Colonic mucosa (tissue), 4 donors: ENCODE data around the gene CCDC157. TPM values are rescaled to one million over a fixed set of nuclear protein-coding genes. Genes with fewer than 3 reads are reported as not detected.

Experiments
- DNase-seq: peaks from one replicate; pipeline ENCODE4 v3.0.0-alpha.2; 2020
- H3K27ac ChIP-seq: fragments of 200-600 bp; one replicate; pipeline ENCODE4 v1.8.0; 2021
- H3K27me3 ChIP-seq: fragments of 200-600 bp; one replicate; pipeline ENCODE4 v1.8.0; 2021
- H3K36me3 ChIP-seq: fragments of 200-600 bp; one replicate; pipeline ENCODE4 v1.8.0; 2021
- H3K4me1 ChIP-seq: fragments of 200-600 bp; one replicate; pipeline ENCODE4 v1.8.0; 2021; ENCODE audit warnings: mild to moderate bottlenecking
- H3K4me3 ChIP-seq: fragments of 200-600 bp; one replicate; pipeline ENCODE4 v1.8.0; 2021
- H3K9ac ChIP-seq, 2 donors: one replicate each; pipeline ENCODE4 v1.7.0; 2013; ENCODE audit warnings: control low read depth in 2 of 2, low read depth in 2 of 2, low read length in 2 of 2
- H3K9me3 ChIP-seq: fragments of 200-600 bp; one replicate; pipeline ENCODE4 v1.8.0; 2021
- intact Hi-C: fragments of 100-400 bp; cut with DNase I; formaldehyde crosslinking; loops from one replicate; pipeline ENCODE4 v1.14.1; 2022
- total RNA-seq, 2 donors: library from RNA; stranded (reverse); fragmentation: NEBNext Ultra II Directional in 1 of 2; extraction: Animal tissue kit (Norgen Biotek cat#: 25700) in 1 of 2; gene quantifications; one replicate each; pipeline ENCODE4 v1.2.1, GENCODE V29; 2021
- TF ChIP-seq, protein P1 (sequence below): fragments of 200-600 bp; IDR thresholded peaks from one replicate; pipeline ENCODE4 v1.8.0; 2022; ENCODE audit warnings: antibody characterized with exemption, mild to moderate bottlenecking
- donor health status: healthy.
- donor health status: DM: no; HTN: no; CAD: no.
- donor health status: DM: no; HTN: no; CAD: no.

The CCDC157 gene
- total RNA-seq, 2 donors from 2014 or later, result 1.1 to 1.6 TPM

GRCh38 chr22:30317778-30318177 lies 39.0 kb upstream of the CCDC157 start:
- TF ChIP-seq, protein P1, sequence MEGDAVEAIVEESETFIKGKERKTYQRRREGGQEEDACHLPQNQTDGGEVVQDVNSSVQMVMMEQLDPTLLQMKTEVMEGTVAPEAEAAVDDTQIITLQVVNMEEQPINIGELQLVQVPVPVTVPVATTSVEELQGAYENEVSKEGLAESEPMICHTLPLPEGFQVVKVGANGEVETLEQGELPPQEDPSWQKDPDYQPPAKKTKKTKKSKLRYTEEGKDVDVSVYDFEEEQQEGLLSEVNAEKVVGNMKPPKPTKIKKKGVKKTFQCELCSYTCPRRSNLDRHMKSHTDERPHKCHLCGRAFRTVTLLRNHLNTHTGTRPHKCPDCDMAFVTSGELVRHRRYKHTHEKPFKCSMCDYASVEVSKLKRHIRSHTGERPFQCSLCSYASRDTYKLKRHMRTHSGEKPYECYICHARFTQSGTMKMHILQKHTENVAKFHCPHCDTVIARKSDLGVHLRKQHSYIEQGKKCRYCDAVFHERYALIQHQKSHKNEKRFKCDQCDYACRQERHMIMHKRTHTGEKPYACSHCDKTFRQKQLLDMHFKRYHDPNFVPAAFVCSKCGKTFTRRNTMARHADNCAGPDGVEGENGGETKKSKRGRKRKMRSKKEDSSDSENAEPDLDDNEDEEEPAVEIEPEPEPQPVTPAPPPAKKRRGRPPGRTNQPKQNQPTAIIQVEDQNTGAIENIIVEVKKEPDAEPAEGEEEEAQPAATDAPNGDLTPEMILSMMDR, result no peak
- Histone ChIP-seq H3K4me1 (peaks cover 24% of the 10 kb centered on the region), H3K36me3 (no peaks in the 10 kb centered on the region), H3K4me3 (no peak overlapping the region), H3K27me3 (no peaks in the 10 kb centered on the region), H3K27ac (no peak overlapping the region), H3K9ac (no peak overlapping the region), H3K9me3 (no peaks in the 10 kb centered on the region)
- no peak for DNase-seq
- intact Hi-C loops, result no loop called here

GRCh38 chr22:30318799-30319419 lies 37.9 kb upstream of the CCDC157 start:
- Histone ChIP-seq H3K27me3 (no peaks in the 10 kb centered on the region), H3K9ac (no peak overlapping the region), H3K4me1 (peaks cover 18% of the 10 kb centered on the region), H3K9me3 (no peaks in the 10 kb centered on the region), H3K27ac (no peak overlapping the region), H3K36me3 (no peaks in the 10 kb centered on the region), H3K4me3 (no peak overlapping the region)
- TF ChIP-seq, protein P1, result no peak
- DNase-seq, result no peak
- intact Hi-C loops, result no loop called here

DNA sequence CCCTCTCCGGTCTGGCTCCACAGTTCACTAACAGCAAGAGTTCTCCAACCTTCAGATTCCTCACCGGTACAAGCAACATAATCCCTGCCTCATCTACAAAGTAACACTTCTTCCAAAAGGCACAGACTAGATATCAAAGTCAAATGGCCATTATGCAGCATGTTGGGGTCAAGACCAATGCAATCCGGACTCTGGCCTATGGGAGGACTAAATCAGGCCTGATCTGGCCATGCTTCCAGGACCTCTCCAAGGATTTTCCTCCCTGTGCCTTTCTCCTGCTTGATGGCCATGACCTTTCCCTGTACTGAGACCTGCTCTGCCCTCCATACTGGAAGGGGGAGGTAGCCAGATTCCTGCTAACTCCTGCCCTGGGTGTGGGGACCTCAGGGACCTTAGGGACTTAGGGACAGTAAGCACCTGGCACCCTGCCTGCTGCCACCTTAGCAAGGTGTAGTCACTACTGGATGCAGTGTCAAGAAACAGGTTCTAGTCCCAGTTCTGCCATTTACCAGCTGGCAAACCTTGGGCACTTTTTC lies 36.7 kb upstream of the CCDC157 start:
- TF ChIP-seq, protein P1, result no peak
- H3K4me1 ChIP-seq, result peaks cover 9% of the 10 kb centered on the region

DNA sequence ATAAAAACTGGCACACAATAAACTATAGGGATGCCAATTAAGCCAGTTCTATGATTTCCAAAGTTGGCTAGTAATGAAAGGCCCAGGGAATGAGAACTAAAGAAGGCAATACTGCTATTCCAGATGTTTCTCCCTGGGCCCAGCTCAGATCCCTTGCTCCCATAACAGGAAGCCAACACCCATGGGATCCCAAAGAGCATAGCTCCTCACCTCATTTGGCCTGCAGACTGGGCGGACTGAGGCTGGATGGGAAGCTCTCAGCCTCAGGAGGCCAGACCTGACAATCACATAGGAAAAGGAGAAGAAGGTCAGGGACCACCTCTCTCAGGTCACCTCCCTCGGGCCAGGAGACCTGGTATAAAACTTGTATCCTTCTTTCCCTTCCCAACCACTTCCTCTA lies 35.3 kb upstream of the CCDC157 start:
- no peak overlapping the region for H3K9ac ChIP-seq
- DNase-seq, result no peak
- H3K27ac ChIP-seq, result no peak overlapping the region

More for the DNA sequence above, 36.7 kb upstream of the CCDC157 start:
- H3K4me3 ChIP-seq, result no peak overlapping the region
- no peak overlapping the region for H3K9ac ChIP-seq
- no peak for DNase-seq
- intact Hi-C loops, result no loop called here
- H3K36me3 ChIP-seq, result no peaks in the 10 kb centered on the region
- no peak overlapping the region for H3K27ac ChIP-seq
- H3K27me3 ChIP-seq, result no peaks in the 10 kb centered on the region
- no peaks in the 10 kb centered on the region for H3K9me3 ChIP-seq

GRCh38 chr22:30323246-30323645 lies 33.6 kb upstream of the CCDC157 start:
- H3K4me3 ChIP-seq, result no peak overlapping the region
- H3K9me3 ChIP-seq, result no peaks in the 10 kb centered on the region
- peaks cover 8% of the 10 kb centered on the region for H3K4me1 ChIP-seq
- H3K27me3 ChIP-seq, result no peaks in the 10 kb centered on the region
- TF ChIP-seq, protein P1, result no peak
- intact Hi-C loops, result no loop called here
- no peaks in the 10 kb centered on the region for H3K36me3 ChIP-seq
- H3K9ac ChIP-seq, result no peak overlapping the region
- no peak overlapping the region for H3K27ac ChIP-seq
- DNase-seq, result no peak

More for the DNA sequence above, 35.3 kb upstream of the CCDC157 start:
- Histone ChIP-seq H3K27me3 (no peaks in the 10 kb centered on the region), H3K36me3 (no peaks in the 10 kb centered on the region), H3K9me3 (no peaks in the 10 kb centered on the region), H3K4me3 (no peak overlapping the region), H3K4me1 (peaks cover 13% of the 10 kb centered on the region)
- intact Hi-C loops, result no loop called here
- TF ChIP-seq, protein P1, result no peak
